Karpas-422 (cell line): Measurements from ENCODE around the gene PSMB10. TPM values are rescaled to one million over a fixed set of nuclear protein-coding genes. Genes with fewer than 3 reads are reported as not detected.

ENCODE experiments used
- DNase-seq: peaks from one replicate; pipeline ENCODE4 v3.0.0-alpha.2; 2015
- H2AFZ ChIP-seq: fragments of 200-600 bp; sonication (generic); 2 replicates; pipeline ENCODE4 v1.6.1; 2014; ENCODE audit warnings: antibody characterized with exemption, low read length, mixed read lengths
- H3K27ac ChIP-seq: fragments of 200-600 bp; sonication (generic); 2 replicates; pipeline ENCODE4 v1.5.1; 2014; ENCODE audit warnings: mild to moderate bottlenecking, low read length, moderate library complexity
- H3K27me3 ChIP-seq: fragments of 200-600 bp; sonication (generic); 2 replicates; pipeline ENCODE4 v1.6.1; 2014; ENCODE audit warnings: low read length, mixed read lengths
- H3K36me3 ChIP-seq: fragments of 200-600 bp; sonication (generic); 2 replicates; pipeline ENCODE4 v1.6.1; 2014; ENCODE audit warnings: low read length, mixed read lengths; ENCODE audit not compliant: insufficient read depth
- H3K4me1 ChIP-seq: fragments of 200-600 bp; sonication (generic); 2 replicates; pipeline ENCODE4 v1.6.1; 2014; ENCODE audit warnings: mild to moderate bottlenecking, low read length, mixed read lengths
- H3K4me2 ChIP-seq: fragments of 200-600 bp; sonication (generic); 2 replicates; pipeline ENCODE4 v1.6.1; 2014; ENCODE audit warnings: low read length, low read depth, mild to moderate bottlenecking; ENCODE audit not compliant: poor library complexity, severe bottlenecking
- H3K4me3 ChIP-seq: fragments of 200-600 bp; sonication (generic); 2 replicates; pipeline ENCODE4 v1.5.1; 2014; ENCODE audit warnings: mild to moderate bottlenecking, antibody characterized with exemption, low read length, mixed read lengths
- H3K79me2 ChIP-seq: fragments of 200-600 bp; sonication (generic); 2 replicates; pipeline ENCODE4 v1.6.1; 2014; ENCODE audit warnings: mild to moderate bottlenecking, low read length, mixed read lengths
- H3K9ac ChIP-seq: fragments of 200-600 bp; sonication (generic); 2 replicates; pipeline ENCODE4 v1.6.0; 2014; ENCODE audit warnings: low read length
- H3K9me2 ChIP-seq: fragments of 200-600 bp; sonication (generic), shearing (Covaris generic); replicated peaks from 2 replicates; pipeline ENCODE4 v1.6.0; 2014; ENCODE audit warnings: mild to moderate bottlenecking, low read length, moderate library complexity; ENCODE audit not compliant: insufficient read depth
- H3K9me3 ChIP-seq: fragments of 300-700, 200-600 bp; sonication (generic); 2 replicates; pipeline ENCODE4 v1.6.1; 2014; ENCODE audit warnings: low read length, mixed read lengths
- H4K20me1 ChIP-seq: fragments of 200-600 bp; sonication (generic); 2 replicates; pipeline ENCODE4 v1.6.1; 2014; ENCODE audit warnings: mild to moderate bottlenecking, antibody characterized with exemption, low read length, low read depth; ENCODE audit not compliant: insufficient read depth
- total RNA-seq: library from RNA; depleted of rRNA; stranded (reverse); fragments of >200 nt; shearing (Covaris generic); gene quantifications from 2 replicates; pipeline ENCODE4 v1.2.3, GENCODE V29; 2014; ENCODE audit warnings: low replicate concordance

Gene PSMB10
- total RNA-seq, 1 experiment from 2014 or later, result 92.4 TPM

GRCh38 chr16:67934306-67935100 lies 2.1 kb downstream of the PSMB10 start:
- no peaks in the 10 kb centered on the region for H3K9me3 ChIP-seq
- H3K27me3 ChIP-seq, result no peaks in the 10 kb centered on the region
- no peaks in the 10 kb centered on the region for H3K9me2 ChIP-seq
- H3K79me2 ChIP-seq, result peaks cover 34% of the 10 kb centered on the region
- DNase-seq, result no peak
- H3K27ac ChIP-seq, result no peak overlapping the region
- H3K9ac ChIP-seq, result peak overlapping the region; percentile 59
- H3K4me1 ChIP-seq, result peaks cover 27% of the 10 kb centered on the region
- no peaks in the 10 kb centered on the region; the same call in 1 of the 2 replicates for H4K20me1 ChIP-seq
- peaks cover 19% of the 10 kb centered on the region; the same call in 1 of the 2 replicates for H3K36me3 ChIP-seq
- no peak overlapping the region for H2AFZ ChIP-seq
- peak overlapping the region; percentile 91 for H3K4me3 ChIP-seq
- peak overlapping the region; percentile 77 for H3K4me2 ChIP-seq

- H3K79me2 ChIP-seq, result peaks cover 30% of the 10 kb centered on the region
- no peaks in the 10 kb centered on the region for H3K9me3 ChIP-seq
- H3K9ac ChIP-seq, result no peak overlapping the region
- no peaks in the 10 kb centered on the region for H3K27me3 ChIP-seq
- peaks cover 19% of the 10 kb centered on the region; the same call in 1 of the 2 replicates for H3K36me3 ChIP-seq
- H3K9me2 ChIP-seq, result no peaks in the 10 kb centered on the region
- H2AFZ ChIP-seq, result no peak overlapping the region
- DNase-seq, result no peak
- H3K27ac ChIP-seq, result no peak overlapping the region
- H3K4me2 ChIP-seq, result no peak overlapping the region
- H3K4me3 ChIP-seq, result no peak overlapping the region
- peaks cover 27% of the 10 kb centered on the region for H3K4me1 ChIP-seq
- no peaks in the 10 kb centered on the region for H4K20me1 ChIP-seq
These were observed 2.8 kb downstream of the PSMB10 start for GRCh38 chr16:67933805-67934204.

DNA sequence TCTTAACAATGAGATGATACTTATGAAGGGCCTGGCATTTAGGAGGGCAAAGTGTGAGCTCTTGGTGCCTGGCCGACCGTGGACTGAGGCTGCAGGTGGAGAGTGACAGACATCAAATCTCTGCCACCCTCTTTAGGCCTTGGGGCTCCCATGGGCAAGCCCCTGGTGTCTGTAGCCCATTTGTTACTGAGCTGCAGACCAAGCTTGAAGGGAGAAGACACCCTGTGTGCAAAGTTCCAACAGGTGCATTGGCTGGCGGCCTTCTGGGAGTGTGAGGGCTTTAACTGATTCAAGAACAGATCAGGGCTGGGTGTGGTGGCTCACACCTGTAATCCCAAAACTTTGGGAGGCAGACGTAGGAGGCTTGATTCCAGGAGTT lies 4.2 kb downstream of the PSMB10 start:
- Histone ChIP-seq H3K36me3 (peaks cover 19% of the 10 kb centered on the region; the same call in 1 of the 2 replicates), H2AFZ (no peak overlapping the region), H4K20me1 (no peaks in the 10 kb centered on the region), H3K4me2 (no peak overlapping the region), H3K27me3 (no peaks in the 10 kb centered on the region), H3K79me2 (peaks cover 24% of the 10 kb centered on the region), H3K4me3 (no peak overlapping the region), H3K9me2 (no peaks in the 10 kb centered on the region), H3K27ac (no peak overlapping the region), H3K4me1 (peaks cover 20% of the 10 kb centered on the region), H3K9me3 (no peaks in the 10 kb centered on the region), H3K9ac (no peak overlapping the region)
- DNase-seq, result no peak

DNA sequence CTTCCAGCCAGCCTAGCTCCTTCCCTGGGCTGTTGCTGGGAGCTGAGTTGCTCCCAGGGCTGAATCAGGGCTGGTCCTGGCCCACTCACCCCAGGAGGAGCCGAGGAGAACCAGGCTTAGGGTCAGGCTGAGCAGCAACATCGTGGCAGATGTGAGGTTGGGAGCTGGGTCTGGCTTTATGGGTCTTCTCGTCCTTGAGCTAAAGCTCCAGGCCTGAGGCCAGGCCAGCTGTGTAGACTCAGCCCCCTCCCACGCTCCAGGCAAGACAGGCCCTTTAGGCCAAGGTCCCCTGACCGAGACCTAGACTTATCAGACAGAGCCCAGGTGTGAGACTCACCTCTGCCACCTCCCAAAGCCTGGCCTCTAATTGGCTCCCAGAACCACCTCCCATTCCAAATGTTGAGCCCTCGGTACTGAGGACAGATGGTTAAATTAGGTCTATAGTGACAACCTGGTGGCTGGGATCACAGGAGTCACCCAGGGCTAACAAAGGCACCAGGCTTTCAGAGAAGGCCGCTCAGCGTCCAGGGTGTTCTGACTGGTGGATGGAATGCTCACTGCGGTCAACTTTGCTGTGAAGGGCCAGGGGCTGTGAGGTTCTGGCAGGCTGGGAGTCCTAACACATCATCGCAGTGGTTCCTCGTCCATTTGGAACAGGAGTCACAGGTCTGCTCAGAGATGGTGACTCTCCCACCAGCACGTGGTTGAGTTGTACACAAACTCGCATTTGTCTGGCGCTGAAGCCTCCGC lies 4.8 kb downstream of the PSMB10 start, which contains the start of gene CTRL:
CTRL (minus strand) TSS at position 151 of the 750 bp plus-strand sequence; CDS start at position 141, 10 bp downstream.
- Histone ChIP-seq H3K36me3 (peaks cover 19% of the 10 kb centered on the region; the same call in 1 of the 2 replicates), H3K27ac (no peak within 1 kb of the TSS), H3K79me2 (peaks cover 19% of the 10 kb centered on the region), H4K20me1 (no peaks in the 10 kb centered on the region), H3K4me1 (peaks cover 15% of the 10 kb centered on the region), H3K9me2 (no peaks in the 10 kb centered on the region), H2AFZ (no peak within 1 kb of the TSS), H3K27me3 (no peaks in the 10 kb centered on the region), H3K9me3 (no peaks in the 10 kb centered on the region), H3K9ac (no peak within 1 kb of the TSS), H3K4me3 (no peak within 1 kb of the TSS), H3K4me2 (no peak within 1 kb of the TSS)
- DNase-seq, result peak; percentile 39

- H3K36me3 ChIP-seq, result peaks cover 19% of the 10 kb centered on the region; the same call in 1 of the 2 replicates
- no peak overlapping the region for H3K4me2 ChIP-seq
- no peaks in the 10 kb centered on the region for H4K20me1 ChIP-seq
- DNase-seq, result no peak
- H3K9me2 ChIP-seq, result no peaks in the 10 kb centered on the region
- H3K27me3 ChIP-seq, result no peaks in the 10 kb centered on the region
- H3K9ac ChIP-seq, result no peak overlapping the region
- H3K79me2 ChIP-seq, result peaks cover 9% of the 10 kb centered on the region
- no peak overlapping the region for H2AFZ ChIP-seq
- no peak overlapping the region for H3K27ac ChIP-seq
- H3K9me3 ChIP-seq, result no peaks in the 10 kb centered on the region
- peaks cover 26% of the 10 kb centered on the region for H3K4me1 ChIP-seq
- H3K4me3 ChIP-seq, result no peak overlapping the region
These were observed 5.9 kb downstream of the PSMB10 start for GRCh38 chr16:67930678-67931211.

- H3K79me2 ChIP-seq, result peaks cover 6% of the 10 kb centered on the region
- no peak overlapping the region for H3K4me2 ChIP-seq
- H3K9me2 ChIP-seq, result no peaks in the 10 kb centered on the region
- H3K36me3 ChIP-seq, result peaks cover 18% of the 10 kb centered on the region; the same call in 1 of the 2 replicates
- H3K9me3 ChIP-seq, result no peaks in the 10 kb centered on the region
- H4K20me1 ChIP-seq, result no peaks in the 10 kb centered on the region
- no peaks in the 10 kb centered on the region for H3K27me3 ChIP-seq
- H2AFZ ChIP-seq, result no peak overlapping the region
- H3K9ac ChIP-seq, result no peak overlapping the region
- no peak overlapping the region for H3K4me3 ChIP-seq
- H3K4me1 ChIP-seq, result peaks cover 23% of the 10 kb centered on the region
- no peak overlapping the region for H3K27ac ChIP-seq
- no peak for DNase-seq
These were observed 6.5 kb downstream of the PSMB10 start for GRCh38 chr16:67930191-67930590.

DNA sequence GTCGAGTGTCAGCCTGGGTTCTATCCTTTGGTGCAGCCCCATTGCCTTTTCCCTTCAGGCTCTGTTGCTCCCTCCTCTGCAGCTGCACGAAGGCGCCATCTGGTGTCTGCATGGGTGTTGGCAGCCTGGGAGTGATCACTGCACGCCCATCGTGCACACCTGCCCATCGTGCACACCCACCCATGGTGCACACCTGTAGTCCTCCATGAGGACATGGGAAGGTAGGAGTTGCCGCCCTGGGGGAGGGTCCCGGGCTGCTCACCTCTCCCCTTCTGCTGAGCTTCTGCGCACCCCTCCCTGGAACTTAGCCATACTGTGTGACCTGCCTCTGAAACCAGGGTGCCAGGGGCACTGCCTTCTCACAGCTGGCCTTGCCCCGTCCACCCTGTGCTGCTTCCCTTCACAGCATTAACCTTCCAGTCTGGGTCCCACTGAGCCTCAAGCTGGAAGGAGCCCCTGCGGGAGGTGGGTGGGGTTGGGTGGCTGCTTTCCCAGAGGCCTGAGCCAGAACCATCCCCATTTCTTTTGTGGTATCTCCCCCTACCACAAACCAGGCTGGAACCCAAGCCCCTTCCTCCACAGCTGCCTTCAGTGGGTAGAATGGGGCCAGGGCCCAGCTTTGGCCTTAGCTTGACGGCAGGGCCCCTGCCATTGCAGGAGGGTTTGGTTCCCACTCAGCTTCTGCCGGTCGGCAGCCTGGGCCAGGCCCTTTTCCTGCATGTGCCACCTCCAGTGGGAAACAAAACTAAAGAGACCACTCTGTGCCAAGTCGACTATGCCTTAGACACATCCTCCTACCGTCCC lies 7.9 kb downstream of the PSMB10 start:
- H3K4me1 ChIP-seq, result peaks cover 12% of the 10 kb centered on the region
- peak; percentile 93 for DNase-seq
- no peaks in the 10 kb centered on the region for H3K27me3 ChIP-seq
- peaks cover 4% of the 10 kb centered on the region; the same call in 1 of the 2 replicates for H3K36me3 ChIP-seq
- H3K9me3 ChIP-seq, result no peaks in the 10 kb centered on the region
- no peaks in the 10 kb centered on the region; the same call in 1 of the 2 replicates for H3K79me2 ChIP-seq
- no peak overlapping the region for H3K27ac ChIP-seq
- no peak overlapping the region for H3K4me3 ChIP-seq
- H3K9ac ChIP-seq, result no peak overlapping the region
- no peaks in the 10 kb centered on the region for H3K9me2 ChIP-seq
- no peak overlapping the region for H2AFZ ChIP-seq
- H3K4me2 ChIP-seq, result no peak overlapping the region
- no peaks in the 10 kb centered on the region for H4K20me1 ChIP-seq
